Thyroid gland (tissue), 4 donors: ENCODE measurements around the gene ITGB2.

ENCODE experiments used
- CTCF ChIP-seq, 6 experiments: fragments of 200-600 bp in 3 of 6; fragments of 450-650 bp in 3 of 6; sonication (generic) in 3 of 6; IDR thresholded peaks; one replicate each; pipeline ENCODE4 v1.5.1; 2016 to 2019; ENCODE audit warnings: antibody characterized with exemption in 6 of 6, mild to moderate bottlenecking in 2 of 6, inconsistent platforms in 1 of 6, moderate library complexity in 1 of 6
- POLR2A ChIP-seq, 2 donors: fragments of 450-650 bp; IDR thresholded peaks; one replicate each; pipeline ENCODE4 v1.6.1; 2017; ENCODE audit warnings: antibody characterized with exemption in 2 of 2, mild to moderate bottlenecking in 2 of 2, moderate library complexity in 1 of 2

- TF ChIP-seq CTCF (IDR thresholded peaks at IDR 0.05) (no peak), POLR2A (IDR thresholded peaks at IDR 0.05) (no peak)
Measured at GRCh38 chr21:44854664-44855446, 65.8 kb downstream of the ITGB2 start.
